HG03520 (cell line): Measurements from ENCODE around the gene WDR91.

ENCODE experiments used
- ATAC-seq: cut with Tn5 transposase; IDR thresholded peaks from one replicate; pipeline ENCODE4 v1.9.1; 2021; ENCODE audit warnings: mild to moderate bottlenecking, moderate library complexity; ENCODE audit not compliant: unreplicated experiment

WDR91 gene

GRCh38 chr7:135211179-135211945 is at the start of gene WDR91:
WDR91 (minus strand) TSS chr7:135211526; CDS start chr7:135211502, 24 bp downstream.
- peak; percentile 75 for ATAC-seq

- no peak for ATAC-seq
Measured at GRCh38 chr7:135260470-135260869, 49.1 kb upstream of the WDR91 start.

- no peak for ATAC-seq
Measured at GRCh38 chr7:135259702-135260101, 48.4 kb upstream of the WDR91 start.

GRCh38 chr7:135258585-135258984 is 47.3 kb upstream of the WDR91 start:
- no peak for ATAC-seq

- no peak for ATAC-seq
Measured at GRCh38 chr7:135257790-135258189, 46.5 kb upstream of the WDR91 start.

GRCh38 chr7:135253851-135254771 is 42.8 kb upstream of the WDR91 start:
- no peak for ATAC-seq

- ATAC-seq, result no peak
Measured at GRCh38 chr7:135251496-135252391, 40.4 kb upstream of the WDR91 start.

GRCh38 chr7:135248546-135248945 is 37.2 kb upstream of the WDR91 start:
- no peak for ATAC-seq

- no peak for ATAC-seq
Measured at GRCh38 chr7:135247746-135248471, 36.6 kb upstream of the WDR91 start.

GRCh38 chr7:135246191-135246825 is 35.0 kb upstream of the WDR91 start:
- no peak for ATAC-seq

GRCh38 chr7:135245226-135246190 is 34.2 kb upstream of the WDR91 start:
- no peak for ATAC-seq

GRCh38 chr7:135242096-135242684 is 30.9 kb upstream of the WDR91 start:
- ATAC-seq, result no peak

GRCh38 chr7:135240441-135240840 is 29.1 kb upstream of the WDR91 start:
- ATAC-seq, result no peak

GRCh38 chr7:135239263-135239662 is 27.9 kb upstream of the WDR91 start:
- no peak for ATAC-seq

GRCh38 chr7:135238112-135238744 is 26.9 kb upstream of the WDR91 start:
- no peak for ATAC-seq

GRCh38 chr7:135236727-135237126 is 25.4 kb upstream of the WDR91 start:
- ATAC-seq, result peak; percentile 59

- ATAC-seq, result no peak
Measured at GRCh38 chr7:135235841-135236240, 24.5 kb upstream of the WDR91 start.

- ATAC-seq, result no peak
Measured at GRCh38 chr7:135234727-135235126, 23.4 kb upstream of the WDR91 start.
